Lower lobe of right lung (tissue), 2 donors: Measurements from ENCODE around the gene ARNT2. TPM values are rescaled to one million over a fixed set of nuclear protein-coding genes. Genes with fewer than 3 reads are reported as not detected.

Source experiments
- ATAC-seq, 2 donors: fragments of 200-7000 bp; cut with Tn5 transposase; one replicate each; pipeline ENCODE4 v1.9.1; 2020 to 2022; ENCODE audit warnings: mild to moderate bottlenecking in 2 of 2, moderate library complexity in 2 of 2
- DNase-seq: peaks from one replicate; pipeline ENCODE4 v3.0.0-alpha.2; 2020
- H3K27ac ChIP-seq: fragments of 200-600 bp; one replicate; pipeline ENCODE4 v1.8.0; 2022
- H3K27me3 ChIP-seq: fragments of 200-600 bp; one replicate; pipeline ENCODE4 v1.8.0; 2022; ENCODE audit warnings: low read depth
- H3K36me3 ChIP-seq: fragments of 200-600 bp; one replicate; pipeline ENCODE4 v1.8.0; 2022; ENCODE audit warnings: mild to moderate bottlenecking
- H3K4me1 ChIP-seq: fragments of 200-600 bp; one replicate; pipeline ENCODE4 v1.8.0; 2022
- H3K4me3 ChIP-seq: fragments of 200-600 bp; one replicate; pipeline ENCODE4 v1.8.0; 2022; ENCODE audit warnings: mild to moderate bottlenecking
- H3K9me3 ChIP-seq: fragments of 200-600 bp; one replicate; pipeline ENCODE4 v1.8.0; 2022
- intact Hi-C: fragments of 100-400 bp; cut with DNase I; formaldehyde crosslinking; loops from one replicate; pipeline ENCODE4 v1.11.0; 2022
- total RNA-seq: library from RNA; stranded (reverse); fragmentation: NEBNext Ultra II Directional; extraction: Animal tissue kit (Norgen Biotek cat#: 25700); gene quantifications from one replicate; pipeline ENCODE4 v1.2.1, GENCODE V29; 2021
- TF ChIP-seq, protein P1 (sequence below): fragments of 200-600 bp; IDR thresholded peaks from one replicate; pipeline ENCODE4 v1.8.0; 2022; ENCODE audit warnings: antibody characterized with exemption, mild to moderate bottlenecking
- donor health status: DM: no; HTN: yes; CAD: no; lungs with severe emphysema.

Gene ARNT2
- total RNA-seq, 1 donor from 2014 or later: 11.4 TPM

DNA sequence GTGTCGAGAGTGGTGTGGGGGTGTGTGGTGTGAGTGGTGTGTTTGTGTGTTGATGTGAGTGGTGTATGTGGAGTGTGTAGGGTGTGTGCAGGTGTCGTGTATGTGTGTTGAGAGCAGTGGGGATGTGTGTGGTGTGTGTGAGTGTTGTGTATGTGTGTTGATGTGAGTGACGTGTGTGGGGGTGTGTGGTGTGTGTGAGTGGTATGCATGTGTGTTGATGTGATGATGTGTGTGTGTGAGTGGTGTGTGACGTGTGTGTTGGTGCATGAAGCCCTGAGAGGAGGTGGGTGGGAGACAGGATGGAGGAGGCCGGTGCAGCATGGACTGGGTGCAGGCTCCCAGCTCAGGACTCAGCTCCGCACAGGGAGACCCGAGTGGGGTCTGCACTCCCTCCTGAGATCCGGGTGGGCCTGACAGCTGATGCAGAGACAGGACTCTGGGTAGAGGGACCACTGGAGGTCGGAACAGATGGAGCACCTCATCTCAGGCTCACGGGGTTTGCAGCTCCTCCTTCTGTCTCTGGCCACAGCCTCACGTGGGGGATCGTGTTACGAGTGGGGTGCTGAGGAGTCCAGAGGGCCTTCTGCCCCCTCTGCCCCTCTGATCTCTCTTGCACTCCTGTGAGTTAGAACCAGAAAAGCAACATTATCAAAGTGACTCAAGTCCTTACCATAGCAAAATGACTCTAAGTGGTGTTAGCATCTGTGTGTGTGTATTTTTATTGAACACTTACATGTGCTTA lies 41.3 kb downstream of the ARNT2 start:
- H3K4me1 ChIP-seq: peaks cover 3% of the 10 kb centered on the region
- H3K36me3 ChIP-seq: no peaks in the 10 kb centered on the region
- intact Hi-C loops: no loop called here
- TF ChIP-seq, protein P1, sequence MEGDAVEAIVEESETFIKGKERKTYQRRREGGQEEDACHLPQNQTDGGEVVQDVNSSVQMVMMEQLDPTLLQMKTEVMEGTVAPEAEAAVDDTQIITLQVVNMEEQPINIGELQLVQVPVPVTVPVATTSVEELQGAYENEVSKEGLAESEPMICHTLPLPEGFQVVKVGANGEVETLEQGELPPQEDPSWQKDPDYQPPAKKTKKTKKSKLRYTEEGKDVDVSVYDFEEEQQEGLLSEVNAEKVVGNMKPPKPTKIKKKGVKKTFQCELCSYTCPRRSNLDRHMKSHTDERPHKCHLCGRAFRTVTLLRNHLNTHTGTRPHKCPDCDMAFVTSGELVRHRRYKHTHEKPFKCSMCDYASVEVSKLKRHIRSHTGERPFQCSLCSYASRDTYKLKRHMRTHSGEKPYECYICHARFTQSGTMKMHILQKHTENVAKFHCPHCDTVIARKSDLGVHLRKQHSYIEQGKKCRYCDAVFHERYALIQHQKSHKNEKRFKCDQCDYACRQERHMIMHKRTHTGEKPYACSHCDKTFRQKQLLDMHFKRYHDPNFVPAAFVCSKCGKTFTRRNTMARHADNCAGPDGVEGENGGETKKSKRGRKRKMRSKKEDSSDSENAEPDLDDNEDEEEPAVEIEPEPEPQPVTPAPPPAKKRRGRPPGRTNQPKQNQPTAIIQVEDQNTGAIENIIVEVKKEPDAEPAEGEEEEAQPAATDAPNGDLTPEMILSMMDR: no peak
- H3K27ac ChIP-seq: no peak overlapping the region
- ATAC-seq (no peak), DNase-seq (no peak)
- no peaks in the 10 kb centered on the region for H3K27me3 ChIP-seq
- H3K9me3 ChIP-seq: no peaks in the 10 kb centered on the region
- no peak overlapping the region for H3K4me3 ChIP-seq

DNA sequence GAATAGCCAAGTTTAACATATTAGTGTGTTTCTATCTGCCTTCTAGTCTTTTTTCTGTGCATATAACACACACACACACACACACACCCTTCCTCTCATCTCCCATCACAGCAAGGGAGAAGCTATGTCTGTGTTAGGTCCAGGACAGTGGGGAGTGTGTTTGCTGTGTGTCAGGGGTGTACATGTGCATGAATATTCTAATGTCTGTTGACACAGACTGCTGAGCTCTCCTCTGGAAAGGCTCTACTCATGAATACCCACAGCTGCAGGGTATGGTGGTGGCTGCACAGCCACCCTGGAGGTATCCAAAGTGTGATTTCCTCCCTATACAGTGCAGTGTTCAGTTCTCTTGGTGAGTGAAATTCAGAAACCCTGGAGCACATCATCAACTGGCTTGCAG lies 42.9 kb downstream of the ARNT2 start:
- TF ChIP-seq, protein P1: no peak

DNA sequence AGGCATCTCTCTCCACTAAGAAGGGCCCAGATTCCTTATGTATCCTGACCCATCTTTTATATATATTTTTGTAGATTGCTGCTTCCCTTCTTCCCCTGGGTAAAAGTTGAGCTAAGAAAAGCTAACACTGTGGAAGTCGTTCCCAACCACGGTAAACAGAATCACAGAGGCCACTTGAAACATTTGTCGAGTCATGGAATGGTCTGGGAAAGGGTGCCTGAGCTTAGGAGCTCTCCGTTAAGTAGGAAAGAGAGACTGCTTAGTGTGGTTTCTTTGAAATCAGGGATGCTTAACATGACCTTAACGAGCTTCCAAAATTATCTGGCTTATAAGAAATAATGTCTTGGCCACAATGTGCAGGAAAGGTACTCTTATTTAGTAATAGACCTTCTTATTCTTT lies 45.6 kb downstream of the ARNT2 start:
- peaks cover 13% of the 10 kb centered on the region for H3K4me1 ChIP-seq
- intact Hi-C loops: loop anchor here (10.0 kb wide), 2 partner anchors 325 to 525 kb away; partner anchors contain the start of gene CEMIP
- H3K36me3 ChIP-seq: no peaks in the 10 kb centered on the region
- TF ChIP-seq, protein P1: no peak
- H3K9me3 ChIP-seq: no peaks in the 10 kb centered on the region
- no peak overlapping the region for H3K27ac ChIP-seq
- H3K4me3 ChIP-seq: no peak overlapping the region
- DNase-seq (no peak), ATAC-seq (peak in 1 of 2 donors; percentile 54)
- H3K27me3 ChIP-seq: no peaks in the 10 kb centered on the region

More for the DNA sequence above, 42.9 kb downstream of the ARNT2 start:
- H3K9me3 ChIP-seq: no peaks in the 10 kb centered on the region
- DNase-seq (no peak), ATAC-seq (no peak)
- H3K4me3 ChIP-seq: no peak overlapping the region
- H3K36me3 ChIP-seq: no peaks in the 10 kb centered on the region
- peaks cover 7% of the 10 kb centered on the region for H3K4me1 ChIP-seq
- intact Hi-C loops: no loop called here
- H3K27me3 ChIP-seq: no peaks in the 10 kb centered on the region
- no peak overlapping the region for H3K27ac ChIP-seq

DNA sequence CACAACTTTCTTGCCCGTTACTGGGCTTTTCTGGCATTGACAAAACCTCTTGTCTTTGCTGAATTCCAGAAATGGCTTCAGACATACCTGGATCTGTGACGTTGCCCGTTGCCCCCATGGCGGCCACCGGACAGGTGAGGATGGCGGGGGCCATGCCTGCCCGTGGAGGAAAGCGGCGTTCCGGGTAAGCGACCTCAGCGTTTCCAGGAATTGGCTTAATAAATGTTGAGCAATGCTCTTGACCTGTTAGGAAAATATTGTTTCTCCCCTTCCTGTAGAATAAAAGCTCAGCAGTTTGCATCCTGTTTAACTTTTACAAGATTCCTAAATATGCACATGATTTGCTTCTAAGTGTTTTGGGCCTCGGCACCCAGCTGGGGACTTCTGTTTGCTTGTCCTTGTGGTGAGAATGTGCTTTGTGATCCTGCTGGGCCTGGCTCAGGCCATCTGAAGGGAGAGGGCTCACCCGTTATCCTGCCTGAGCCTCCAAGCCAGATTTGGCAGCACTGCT lies 46.7 kb downstream of the ARNT2 start:
- ATAC-seq (peak; percentile 47 to 77), DNase-seq (no peak)
- TF ChIP-seq, protein P1: no peak
- H3K27ac ChIP-seq: no peak overlapping the region
- H3K36me3 ChIP-seq: no peaks in the 10 kb centered on the region
- intact Hi-C loops: loop anchor here (10.0 kb wide), 2 partner anchors 324 to 524 kb away; partner anchors contain the start of gene CEMIP
- H3K27me3 ChIP-seq: no peaks in the 10 kb centered on the region
- H3K4me1 ChIP-seq: peaks cover 24% of the 10 kb centered on the region
- H3K9me3 ChIP-seq: no peaks in the 10 kb centered on the region
- no peak overlapping the region for H3K4me3 ChIP-seq

DNA sequence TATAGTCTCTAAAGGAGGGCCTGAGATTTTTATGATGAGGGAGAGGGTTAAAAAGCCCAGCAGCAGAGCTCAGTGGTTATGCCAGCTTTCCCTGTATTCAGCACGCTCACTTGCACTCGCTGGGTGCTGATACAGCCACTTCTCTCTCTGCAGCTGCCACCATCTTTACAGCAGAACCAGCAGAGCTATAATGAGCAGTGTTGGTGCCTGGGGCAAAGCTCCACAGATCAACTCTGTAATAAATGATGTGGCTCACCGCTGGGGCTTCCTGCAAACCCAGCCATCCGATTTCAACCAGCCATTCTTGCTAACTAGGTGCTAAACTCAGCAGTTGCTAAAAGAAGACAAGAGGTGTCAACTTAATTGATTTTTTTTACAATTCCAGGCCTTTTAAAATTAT lies 48.0 kb downstream of the ARNT2 start:
- Histone ChIP-seq H3K4me3 (no peak overlapping the region), H3K4me1 (peaks cover 37% of the 10 kb centered on the region), H3K9me3 (no peaks in the 10 kb centered on the region), H3K36me3 (no peaks in the 10 kb centered on the region), H3K27me3 (peaks cover 3% of the 10 kb centered on the region), H3K27ac (no peak overlapping the region)
- TF ChIP-seq, protein P1: no peak
- no peak for ATAC-seq
- intact Hi-C loops: loop anchor here (10.0 kb wide), 2 partner anchors 323 to 523 kb away; partner anchors contain the start of gene CEMIP
- no peak for DNase-seq
